Body of pancreas (tissue), 4 donors: ENCODE results near the gene CCDC71.

Source experiments
- POLR2A ChIP-seq, 3 donors: fragments of 450-650 bp; IDR thresholded peaks; one replicate each; pipeline ENCODE4 v1.6.1; 2016; ENCODE audit warnings: antibody characterized with exemption in 3 of 3, mild to moderate bottlenecking in 2 of 3
- TF ChIP-seq, protein P1 (sequence below), 7 experiments: fragments of 450-650 bp in 4 of 7; fragments of 200-600 bp in 3 of 7; sonication (generic) in 3 of 7; IDR thresholded peaks; one replicate each; pipeline ENCODE4 v1.5.1; 2016 to 2019; ENCODE audit warnings: antibody characterized with exemption in 7 of 7

DNA sequence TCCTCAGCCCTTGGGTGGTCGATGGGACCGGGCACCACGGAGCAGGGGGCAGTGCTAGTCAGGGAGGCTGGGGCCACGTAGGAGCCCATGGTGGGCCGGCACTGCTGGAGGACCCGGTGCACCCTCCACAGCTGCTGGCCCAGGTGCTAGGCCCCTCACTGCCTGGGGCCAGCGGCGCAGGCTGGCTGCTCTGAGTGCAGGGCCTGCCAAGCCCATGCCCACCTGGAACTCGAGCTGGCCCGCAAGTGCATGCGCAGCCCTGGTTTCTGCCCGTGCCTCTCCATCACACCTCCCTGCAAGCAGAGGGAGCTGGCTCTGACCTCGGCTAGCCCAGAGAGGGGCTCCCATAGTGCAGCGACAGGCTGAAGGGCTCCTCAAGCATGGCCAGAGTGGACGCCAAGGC, 47.4 kb upstream of the CCDC71 start:
- TF ChIP-seq, protein P1, sequence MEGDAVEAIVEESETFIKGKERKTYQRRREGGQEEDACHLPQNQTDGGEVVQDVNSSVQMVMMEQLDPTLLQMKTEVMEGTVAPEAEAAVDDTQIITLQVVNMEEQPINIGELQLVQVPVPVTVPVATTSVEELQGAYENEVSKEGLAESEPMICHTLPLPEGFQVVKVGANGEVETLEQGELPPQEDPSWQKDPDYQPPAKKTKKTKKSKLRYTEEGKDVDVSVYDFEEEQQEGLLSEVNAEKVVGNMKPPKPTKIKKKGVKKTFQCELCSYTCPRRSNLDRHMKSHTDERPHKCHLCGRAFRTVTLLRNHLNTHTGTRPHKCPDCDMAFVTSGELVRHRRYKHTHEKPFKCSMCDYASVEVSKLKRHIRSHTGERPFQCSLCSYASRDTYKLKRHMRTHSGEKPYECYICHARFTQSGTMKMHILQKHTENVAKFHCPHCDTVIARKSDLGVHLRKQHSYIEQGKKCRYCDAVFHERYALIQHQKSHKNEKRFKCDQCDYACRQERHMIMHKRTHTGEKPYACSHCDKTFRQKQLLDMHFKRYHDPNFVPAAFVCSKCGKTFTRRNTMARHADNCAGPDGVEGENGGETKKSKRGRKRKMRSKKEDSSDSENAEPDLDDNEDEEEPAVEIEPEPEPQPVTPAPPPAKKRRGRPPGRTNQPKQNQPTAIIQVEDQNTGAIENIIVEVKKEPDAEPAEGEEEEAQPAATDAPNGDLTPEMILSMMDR (IDR thresholded peaks at IDR 0.05): no peak
- no peak for TF ChIP-seq POLR2A (IDR thresholded peaks at IDR 0.05)
